Renal pelvis (tissue), 3 donors: ENCODE results near the gene TMEM184B. TPM values are rescaled to one million over a fixed set of nuclear protein-coding genes. Genes with fewer than 3 reads are reported as not detected.

Experiments
- polyA plus RNA-seq, 3 donors: library from polyadenylated mRNA; unstranded; fragments of 120-200 nt; gene quantifications; one replicate each; pipeline ENCODE4 v1.2.1, GENCODE V29; 2013; ENCODE audit not compliant: insufficient read length in 3 of 3

The TMEM184B gene
- polyA plus RNA-seq, 3 donors = 43.5 to 52.0 (median 45.4) TPM

Other genes starting within 250 kb of the TMEM184B start
- gene PICK1, start 215.6 kb downstream of the TMEM184B start, polyA plus RNA-seq = 10 to 100 TPM; 34.8 to 43.7 (median 41.9) TPM
- 1 to 10 TPM; 1.6 to 3.0 (median 2.1) TPM for gene SLC16A8, start 188.8 kb downstream of the TMEM184B start, polyA plus RNA-seq
- 10 to 100 TPM in 2 of 3 donors, 1 to 10 TPM in 1; 6.9 to 13.3 (median 11.2) TPM for gene BAIAP2L2, start 162.3 kb downstream of the TMEM184B start, polyA plus RNA-seq
- gene PLA2G6, start 91.2 kb downstream of the TMEM184B start, polyA plus RNA-seq = 10 to 100 TPM; 38.7 to 73.5 (median 56.5) TPM
- 1 to 10 TPM; 2.5 to 3.2 (median 3.0) TPM for gene MAFF, start 71.0 kb downstream of the TMEM184B start, polyA plus RNA-seq
- gene CSNK1E, start 44.4 kb upstream of the TMEM184B start, polyA plus RNA-seq = 100 to 1,000 TPM; 136 to 196 (median 163) TPM
- under 1 TPM; 0.24 to 0.33 (median 0.31) TPM for gene KCNJ4, start 182.2 kb upstream of the TMEM184B start, polyA plus RNA-seq
- 10 to 100 TPM in 2 of 3 donors, 1 to 10 TPM in 1; 8.5 to 10.4 (median 10.1) TPM for gene KDELR3, start 195.1 kb upstream of the TMEM184B start, polyA plus RNA-seq
- 1,000 to 10,000 TPM in 2 of 3 donors, 100 to 1,000 TPM in 1; 760 to 1,207 (median 1,072) TPM for gene DDX17, start 233.3 kb upstream of the TMEM184B start, polyA plus RNA-seq